B cell (primary cell): Measurements from ENCODE around the gene TMEM125. TPM values are rescaled to one million over a fixed set of nuclear protein-coding genes. Genes with fewer than 3 reads are reported as not detected.

Experiments
- ATAC-seq: fragments of 200-7000 bp; cut with Tn5 transposase; one replicate; pipeline ENCODE4 v1.10.0; 2021; ENCODE audit warnings: low read depth, mild to moderate bottlenecking, moderate number of reproducible peaks, moderate library complexity
- CTCF ChIA-PET: fragments of 350-600 bp; sonication (Branson Sonifier 250); formaldehyde crosslinking; loops from one replicate; lab custom pipeline; 2021; ENCODE audit warnings: antibody characterized with exemption, inconsistent platforms; lab: Charles Lee
- POLR2A ChIA-PET: fragments of 350-600 bp; sonication (Branson Sonifier 250); formaldehyde crosslinking; loops from one replicate; lab custom pipeline; 2021; ENCODE audit warnings: antibody characterized with exemption; lab: Charles Lee
- DNase-seq: peaks from one replicate; pipeline ENCODE4 v3.0.0; 2013
- H2AFZ ChIP-seq: 2 replicates; pipeline ENCODE4 v1.6.1; 2012; ENCODE audit warnings: mild to moderate bottlenecking, low read depth, low read length; ENCODE audit not compliant: insufficient read depth, poor library complexity, severe bottlenecking
- H3K27ac ChIP-seq, 2 donors: 1 replicate in 1 of 2; 2 replicates in 1 of 2; pipeline ENCODE4 v1.5.1; 2012 to 2013; ENCODE audit warnings: low read length in 2 of 2, mild to moderate bottlenecking in 2 of 2, moderate library complexity in 1 of 2
- H3K27me3 ChIP-seq, 4 experiments: fragments of 200-600 bp in 1 of 4; sonication (generic) in 1 of 4; replicated peaks in 1 of 4; 1 replicate in 2 of 4; 2 replicates in 2 of 4; pipeline versions ENCODE4 v1.6.1 to v1.7.0; 2013 to 2016; ENCODE audit warnings: low read length in 3 of 4, mild to moderate bottlenecking in 2 of 4, mixed read lengths in 1 of 4, moderate library complexity in 1 of 4; ENCODE audit not compliant: insufficient read depth in 4 of 4, control insufficient read depth in 3 of 4; ENCODE audit errors: control extremely low read depth in 1 of 4
- H3K36me3 ChIP-seq, 2 experiments: replicated peaks in 1 of 2; 1 replicate in 1 of 2; 2 replicates in 1 of 2; pipeline versions ENCODE4 v1.6.1 to v1.7.1; 2013; ENCODE audit warnings: low read length in 1 of 2; ENCODE audit not compliant: insufficient read depth in 2 of 2, control insufficient read depth in 1 of 2; ENCODE audit errors: control extremely low read depth in 1 of 2, extremely low read depth in 1 of 2
- H3K4me1 ChIP-seq, 2 donors: fragments of 200-600 bp in 1 of 2; sonication (generic) in 1 of 2; 1 replicate in 1 of 2; 2 replicates in 1 of 2; pipeline versions ENCODE4 v1.5.1 to v1.6.1; 2013 to 2017; ENCODE audit warnings: low read length in 2 of 2; ENCODE audit not compliant: control insufficient read depth in 2 of 2, insufficient read depth in 2 of 2
- H3K4me2 ChIP-seq: replicated peaks from 2 replicates; pipeline ENCODE3; 2012; ENCODE audit warnings: mild to moderate bottlenecking, low read depth, low read length; ENCODE audit not compliant: poor library complexity, severe bottlenecking
- H3K4me3 ChIP-seq, 5 experiments: fragments of 200-600 bp in 1 of 5; sonication (generic) in 1 of 5; 1 replicate in 3 of 5; 2 replicates in 2 of 5; pipeline versions ENCODE4 v1.5.1 to v1.7.0; 2011 to 2016; ENCODE audit warnings: low read length in 4 of 5, mild to moderate bottlenecking in 4 of 5, low read depth in 2 of 5, control low read depth in 1 of 5, moderate library complexity in 1 of 5; ENCODE audit not compliant: insufficient read depth in 1 of 5; ENCODE audit errors: control extremely low read depth in 1 of 5, extremely low read depth in 1 of 5
- H3K79me2 ChIP-seq: fragments of 200-600 bp; sonication (generic); one replicate; pipeline ENCODE4 v1.6.0; 2016; ENCODE audit warnings: low read length; ENCODE audit not compliant: control insufficient read depth, insufficient read depth
- H3K9ac ChIP-seq: fragments of 200-600 bp; sonication (generic); 2 replicates; pipeline ENCODE4 v1.6.1; 2017; ENCODE audit warnings: mild to moderate bottlenecking, low read length, moderate library complexity
- H3K9me3 ChIP-seq, 3 donors: one replicate each; pipeline versions ENCODE4 v1.6.1 to v1.7.1; 2013; ENCODE audit warnings: low read length in 2 of 3; ENCODE audit not compliant: control insufficient read depth in 2 of 3, insufficient read depth in 1 of 3; ENCODE audit errors: control extremely low read depth in 1 of 3
- H4K20me1 ChIP-seq: 2 replicates; pipeline ENCODE4 v1.6.0; 2012; ENCODE audit warnings: mild to moderate bottlenecking, low read length; ENCODE audit not compliant: insufficient read depth, control insufficient read depth, poor library complexity, severe bottlenecking
- H3K27ac Mint-ChIP-seq: one replicate; pipeline ENCODE4 v1.8.0; 2021; ENCODE audit warnings: mixed read lengths
- H3K27me3 Mint-ChIP-seq: one replicate; pipeline ENCODE4 v1.8.0; 2021; ENCODE audit warnings: mixed read lengths
- H3K4me1 Mint-ChIP-seq: one replicate; pipeline ENCODE4 v1.8.0; 2021; ENCODE audit warnings: mixed read lengths
- H3K4me3 Mint-ChIP-seq: one replicate; pipeline ENCODE4 v1.8.0; 2021; ENCODE audit warnings: mixed read lengths
- H3K9me3 Mint-ChIP-seq: one replicate; pipeline ENCODE4 v1.8.0; 2022; ENCODE audit warnings: mixed read lengths; ENCODE audit not compliant: insufficient read depth
- EZH2 ChIP-seq: IDR thresholded peaks from 2 replicates; pipeline ENCODE4 v1.6.1; 2012; ENCODE audit warnings: borderline replicate concordance, low read depth, mild to moderate bottlenecking, moderate library complexity, low read length; ENCODE audit not compliant: insufficient read depth, poor library complexity, severe bottlenecking
- WGBS: methylation state at CpG from one replicate; pipeline ENCODE4 v1.1.5; 2013; ENCODE audit warnings: missing lambda C conversion rate; ENCODE audit not compliant: insufficient coverage; 5-methylcytosine and 5-hydroxymethylcytosine counted together
- intact Hi-C: fragments of 100-400 bp; cut with micrococcal nuclease; formaldehyde crosslinking; loops from one replicate; pipeline ENCODE4 v1.10.0; 2022
- polyA plus RNA-seq: library from polyadenylated mRNA; depleted of rRNA; stranded (reverse); fragments of >200 nt; gene quantifications from 2 replicates; pipeline ENCODE4 v1.2.3, GENCODE V29; 2012
- total RNA-seq, 2 donors: library from RNA; stranded (reverse); fragments of 120-200 nt in 1 of 2; gene quantifications; 1 replicate in 1 of 2; 2 replicates in 1 of 2; pipeline versions ENCODE4 v1.2.3 to v1.2.4, GENCODE V29; 2013 to 2022
- TF ChIP-seq, protein P1 (sequence below): fragments of 200-600 bp; IDR thresholded peaks from one replicate; pipeline ENCODE4 v1.8.0; 2022; ENCODE audit warnings: antibody characterized with exemption, mild to moderate bottlenecking

Gene TMEM125
- total and polyA plus RNA-seq, 2 donors (not counting 1 experiment from before 2014, with no cell fraction given): not detected

DNA sequence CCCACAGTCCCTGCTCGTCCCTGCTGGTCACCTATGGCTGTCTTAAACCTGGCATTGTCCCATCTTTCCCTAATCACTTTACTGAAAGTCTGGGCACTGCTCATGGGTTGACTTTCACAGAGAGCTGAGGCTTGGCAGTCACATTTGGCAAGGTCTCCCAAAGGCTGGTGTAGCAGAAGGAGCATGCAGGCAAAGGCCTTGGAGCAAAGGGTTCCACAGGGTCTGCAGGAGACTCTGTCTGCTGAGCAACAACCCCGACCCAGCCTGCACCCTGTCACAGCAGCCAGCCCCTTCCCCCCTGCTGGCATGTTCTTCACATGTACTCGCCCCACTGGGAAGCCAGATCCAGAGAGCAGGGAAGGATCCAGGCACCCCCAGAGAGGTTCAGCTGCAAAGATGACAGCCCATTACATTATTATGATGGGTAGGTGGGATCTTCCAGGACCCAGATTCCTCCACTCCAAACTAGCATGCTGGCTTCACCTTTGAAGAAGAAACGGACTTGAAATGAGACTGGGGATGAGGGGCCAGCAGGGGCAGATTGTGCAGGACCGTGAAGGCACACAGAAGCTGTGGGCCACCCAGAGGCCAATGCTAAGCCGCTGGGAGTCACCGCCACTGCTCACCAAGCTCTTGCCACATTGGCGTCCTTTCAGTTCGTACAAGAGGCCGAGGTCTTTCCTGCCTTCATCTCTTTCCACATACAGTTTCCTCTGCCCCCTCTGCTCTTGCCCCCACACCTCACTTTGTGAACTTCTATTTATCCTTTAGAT is 14.2 kb upstream of the TMEM125 start:
- H3K9ac ChIP-seq: no peak overlapping the region
- Mint-ChIP-seq H3K27ac (no peak overlapping the region), H3K27me3 (no peaks in the 10 kb centered on the region), H3K4me1 (no peaks in the 10 kb centered on the region), H3K9me3 (no peaks in the 10 kb centered on the region), H3K4me3 (no peak overlapping the region)
- H3K4me3 ChIP-seq: no peak overlapping the region
- DNase-seq (no peak), ATAC-seq (no peak)
- no peaks in the 10 kb centered on the region for H3K4me1 ChIP-seq
- H3K79me2 ChIP-seq: no peaks in the 10 kb centered on the region
- no peak overlapping the region for H3K27ac ChIP-seq
- H3K4me2 ChIP-seq: no peak overlapping the region
- WGBS: 75% methylated on average over 9 of the region's 10 CpGs
- H3K27me3 ChIP-seq: peaks cover 0 to 6% (median 2%) of the 10 kb centered on the region in 4 experiments
- ChIA-PET POLR2A (no interaction called here), CTCF (no interaction called here)
- intact Hi-C loops: no loop called here
- no peak overlapping the region for H2AFZ ChIP-seq
- H3K36me3 ChIP-seq: no peaks in the 10 kb centered on the region
- H4K20me1 ChIP-seq: no peaks in the 10 kb centered on the region
- no peak for TF ChIP-seq EZH2
- TF ChIP-seq, protein P1, sequence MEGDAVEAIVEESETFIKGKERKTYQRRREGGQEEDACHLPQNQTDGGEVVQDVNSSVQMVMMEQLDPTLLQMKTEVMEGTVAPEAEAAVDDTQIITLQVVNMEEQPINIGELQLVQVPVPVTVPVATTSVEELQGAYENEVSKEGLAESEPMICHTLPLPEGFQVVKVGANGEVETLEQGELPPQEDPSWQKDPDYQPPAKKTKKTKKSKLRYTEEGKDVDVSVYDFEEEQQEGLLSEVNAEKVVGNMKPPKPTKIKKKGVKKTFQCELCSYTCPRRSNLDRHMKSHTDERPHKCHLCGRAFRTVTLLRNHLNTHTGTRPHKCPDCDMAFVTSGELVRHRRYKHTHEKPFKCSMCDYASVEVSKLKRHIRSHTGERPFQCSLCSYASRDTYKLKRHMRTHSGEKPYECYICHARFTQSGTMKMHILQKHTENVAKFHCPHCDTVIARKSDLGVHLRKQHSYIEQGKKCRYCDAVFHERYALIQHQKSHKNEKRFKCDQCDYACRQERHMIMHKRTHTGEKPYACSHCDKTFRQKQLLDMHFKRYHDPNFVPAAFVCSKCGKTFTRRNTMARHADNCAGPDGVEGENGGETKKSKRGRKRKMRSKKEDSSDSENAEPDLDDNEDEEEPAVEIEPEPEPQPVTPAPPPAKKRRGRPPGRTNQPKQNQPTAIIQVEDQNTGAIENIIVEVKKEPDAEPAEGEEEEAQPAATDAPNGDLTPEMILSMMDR: no peak
- peaks cover 0 to 13% (median 7%) of the 10 kb centered on the region in 3 donors for H3K9me3 ChIP-seq
